ENCODE measurements around the gene PTPRD.

DNA sequence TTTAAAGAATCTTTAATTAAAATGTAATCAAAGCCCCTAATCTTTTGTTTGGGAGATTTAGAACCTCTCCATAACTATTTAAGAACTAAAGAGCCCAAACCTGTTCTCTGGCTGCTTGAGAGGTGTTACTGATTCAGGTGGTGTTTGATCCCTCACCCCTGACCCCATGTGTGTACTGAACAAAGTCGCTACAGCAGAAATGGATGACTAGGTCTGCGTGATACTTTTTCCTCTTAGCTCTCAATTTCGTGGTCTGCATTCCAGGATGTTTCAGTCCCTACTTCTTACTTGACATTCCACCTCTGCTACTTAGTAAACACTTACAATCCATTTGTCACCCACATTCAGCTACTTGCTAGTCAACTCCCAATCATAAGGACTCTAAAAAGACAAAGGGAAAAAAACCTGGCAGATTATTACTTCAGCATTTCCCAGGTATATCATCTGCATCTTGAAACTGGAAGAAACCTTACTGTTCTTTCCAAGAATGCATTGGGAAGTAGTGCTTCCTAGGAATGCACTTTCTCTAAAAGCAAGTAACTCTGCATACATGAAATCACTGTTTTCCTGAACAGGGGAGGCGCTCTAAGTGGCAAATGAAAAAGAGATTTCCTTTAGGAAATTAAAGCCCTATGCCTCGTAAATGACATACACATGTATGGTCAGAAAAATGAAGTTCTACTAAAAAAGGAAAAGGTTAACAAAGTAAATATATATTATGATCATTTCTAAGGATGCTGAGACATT is 1091.6 kb downstream of the PTPRD start:
- TF ChIP-seq SUZ12 (IDR thresholded peaks at IDR 0.05; ENCODE audit: extremely low read depth, insufficient read depth, insufficient read length), result no peak
- no peak for TF ChIP-seq ZNF274 (IDR thresholded peaks at IDR 0.05; ENCODE audit: low read depth, low read length)
